B cell (primary cell): ENCODE measurements around the gene ARHGEF7. TPM values are rescaled to one million over a fixed set of nuclear protein-coding genes. Genes with fewer than 3 reads are reported as not detected.

Experiments used
- ATAC-seq: fragments of 200-7000 bp; cut with Tn5 transposase; one replicate; pipeline ENCODE4 v1.10.0; 2021; ENCODE audit warnings: low read depth, mild to moderate bottlenecking, moderate number of reproducible peaks, moderate library complexity
- CTCF ChIA-PET: fragments of 350-600 bp; sonication (Branson Sonifier 250); formaldehyde crosslinking; loops from one replicate; lab custom pipeline; 2021; ENCODE audit warnings: antibody characterized with exemption, inconsistent platforms; lab: Charles Lee
- POLR2A ChIA-PET: fragments of 350-600 bp; sonication (Branson Sonifier 250); formaldehyde crosslinking; loops from one replicate; lab custom pipeline; 2021; ENCODE audit warnings: antibody characterized with exemption; lab: Charles Lee
- DNase-seq: peaks from one replicate; pipeline ENCODE4 v3.0.0; 2013
- H2AFZ ChIP-seq: 2 replicates; pipeline ENCODE4 v1.6.1; 2012; ENCODE audit warnings: mild to moderate bottlenecking, low read depth, low read length; ENCODE audit not compliant: insufficient read depth, poor library complexity, severe bottlenecking
- H3K27ac ChIP-seq, 2 donors: 1 replicate in 1 of 2; 2 replicates in 1 of 2; pipeline ENCODE4 v1.5.1; 2012 to 2013; ENCODE audit warnings: low read length in 2 of 2, mild to moderate bottlenecking in 2 of 2, moderate library complexity in 1 of 2
- H3K27me3 ChIP-seq, 4 experiments: fragments of 200-600 bp in 1 of 4; sonication (generic) in 1 of 4; replicated peaks in 1 of 4; 1 replicate in 2 of 4; 2 replicates in 2 of 4; pipeline versions ENCODE4 v1.6.1 to v1.7.0; 2013 to 2016; ENCODE audit warnings: low read length in 3 of 4, mild to moderate bottlenecking in 2 of 4, mixed read lengths in 1 of 4, moderate library complexity in 1 of 4; ENCODE audit not compliant: insufficient read depth in 4 of 4, control insufficient read depth in 3 of 4; ENCODE audit errors: control extremely low read depth in 1 of 4
- H3K36me3 ChIP-seq, 2 experiments: replicated peaks in 1 of 2; 1 replicate in 1 of 2; 2 replicates in 1 of 2; pipeline versions ENCODE4 v1.6.1 to v1.7.1; 2013; ENCODE audit warnings: low read length in 1 of 2; ENCODE audit not compliant: insufficient read depth in 2 of 2, control insufficient read depth in 1 of 2; ENCODE audit errors: control extremely low read depth in 1 of 2, extremely low read depth in 1 of 2
- H3K4me1 ChIP-seq, 2 donors: fragments of 200-600 bp in 1 of 2; sonication (generic) in 1 of 2; 1 replicate in 1 of 2; 2 replicates in 1 of 2; pipeline versions ENCODE4 v1.5.1 to v1.6.1; 2013 to 2017; ENCODE audit warnings: low read length in 2 of 2; ENCODE audit not compliant: control insufficient read depth in 2 of 2, insufficient read depth in 2 of 2
- H3K4me2 ChIP-seq: replicated peaks from 2 replicates; pipeline ENCODE3; 2012; ENCODE audit warnings: mild to moderate bottlenecking, low read depth, low read length; ENCODE audit not compliant: poor library complexity, severe bottlenecking
- H3K4me3 ChIP-seq, 5 experiments: fragments of 200-600 bp in 1 of 5; sonication (generic) in 1 of 5; 1 replicate in 3 of 5; 2 replicates in 2 of 5; pipeline versions ENCODE4 v1.5.1 to v1.7.0; 2011 to 2016; ENCODE audit warnings: low read length in 4 of 5, mild to moderate bottlenecking in 4 of 5, low read depth in 2 of 5, control low read depth in 1 of 5, moderate library complexity in 1 of 5; ENCODE audit not compliant: insufficient read depth in 1 of 5; ENCODE audit errors: control extremely low read depth in 1 of 5, extremely low read depth in 1 of 5
- H3K79me2 ChIP-seq: fragments of 200-600 bp; sonication (generic); one replicate; pipeline ENCODE4 v1.6.0; 2016; ENCODE audit warnings: low read length; ENCODE audit not compliant: control insufficient read depth, insufficient read depth
- H3K9ac ChIP-seq: fragments of 200-600 bp; sonication (generic); 2 replicates; pipeline ENCODE4 v1.6.1; 2017; ENCODE audit warnings: mild to moderate bottlenecking, low read length, moderate library complexity
- H3K9me3 ChIP-seq, 3 donors: one replicate each; pipeline versions ENCODE4 v1.6.1 to v1.7.1; 2013; ENCODE audit warnings: low read length in 2 of 3; ENCODE audit not compliant: control insufficient read depth in 2 of 3, insufficient read depth in 1 of 3; ENCODE audit errors: control extremely low read depth in 1 of 3
- H4K20me1 ChIP-seq: 2 replicates; pipeline ENCODE4 v1.6.0; 2012; ENCODE audit warnings: mild to moderate bottlenecking, low read length; ENCODE audit not compliant: insufficient read depth, control insufficient read depth, poor library complexity, severe bottlenecking
- H3K27ac Mint-ChIP-seq: one replicate; pipeline ENCODE4 v1.8.0; 2021; ENCODE audit warnings: mixed read lengths
- H3K27me3 Mint-ChIP-seq: one replicate; pipeline ENCODE4 v1.8.0; 2021; ENCODE audit warnings: mixed read lengths
- H3K4me1 Mint-ChIP-seq: one replicate; pipeline ENCODE4 v1.8.0; 2021; ENCODE audit warnings: mixed read lengths
- H3K4me3 Mint-ChIP-seq: one replicate; pipeline ENCODE4 v1.8.0; 2021; ENCODE audit warnings: mixed read lengths
- H3K9me3 Mint-ChIP-seq: one replicate; pipeline ENCODE4 v1.8.0; 2022; ENCODE audit warnings: mixed read lengths; ENCODE audit not compliant: insufficient read depth
- CTCF ChIP-seq: fragments of 200-600 bp; IDR thresholded peaks from one replicate; pipeline ENCODE4 v1.8.0; 2022; ENCODE audit warnings: antibody characterized with exemption, mild to moderate bottlenecking
- EZH2 ChIP-seq: IDR thresholded peaks from 2 replicates; pipeline ENCODE4 v1.6.1; 2012; ENCODE audit warnings: borderline replicate concordance, low read depth, mild to moderate bottlenecking, moderate library complexity, low read length; ENCODE audit not compliant: insufficient read depth, poor library complexity, severe bottlenecking
- WGBS: methylation state at CpG from one replicate; pipeline ENCODE4 v1.1.5; 2013; ENCODE audit warnings: missing lambda C conversion rate; ENCODE audit not compliant: insufficient coverage; 5-methylcytosine and 5-hydroxymethylcytosine counted together
- intact Hi-C: fragments of 100-400 bp; cut with micrococcal nuclease; formaldehyde crosslinking; loops from one replicate; pipeline ENCODE4 v1.10.0; 2022
- polyA plus RNA-seq: library from polyadenylated mRNA; depleted of rRNA; stranded (reverse); fragments of >200 nt; gene quantifications from 2 replicates; pipeline ENCODE4 v1.2.3, GENCODE V29; 2012
- total RNA-seq, 2 donors: library from RNA; stranded (reverse); fragments of 120-200 nt in 1 of 2; gene quantifications; 1 replicate in 1 of 2; 2 replicates in 1 of 2; pipeline versions ENCODE4 v1.2.3 to v1.2.4, GENCODE V29; 2013 to 2022

Gene ARHGEF7
- total and polyA plus RNA-seq, 2 donors (not counting 1 experiment from before 2014, with no cell fraction given): 62.3 to 125 TPM

- Mint-ChIP-seq H3K27me3 (peaks cover 28% of the 10 kb centered on the region), H3K4me3 (no peak overlapping the region), H3K4me1 (no peaks in the 10 kb centered on the region), H3K27ac (no peak overlapping the region), H3K9me3 (no peaks in the 10 kb centered on the region)
- no peaks in the 10 kb centered on the region for H4K20me1 ChIP-seq
- no peak overlapping the region for H3K27ac ChIP-seq
- H3K4me1 ChIP-seq: no peaks in the 10 kb centered on the region
- H3K36me3 ChIP-seq: no peaks in the 10 kb centered on the region
- no peak for DNase-seq
- no peaks in the 10 kb centered on the region for H3K79me2 ChIP-seq
- no peak overlapping the region for H3K4me2 ChIP-seq
- intact Hi-C loops: no loop called here
- ATAC-seq: no peak
- TF ChIP-seq CTCF (no peak), EZH2 (no peak)
- WGBS: 92% methylated on average over 7 of the region's 7 CpGs
- ChIA-PET CTCF (interaction anchor here (0.8 kb wide), 1 partner anchor 12 kb away, joined by 3 read pairs; no protein-coding TSS in a partner anchor), POLR2A (no interaction called here)
- H3K4me3 ChIP-seq: no peak overlapping the region
- H3K27me3 ChIP-seq: peaks cover 0 to 21% (median 2%) of the 10 kb centered on the region in 4 experiments
- H2AFZ ChIP-seq: no peak overlapping the region
- H3K9me3 ChIP-seq: no peaks in the 10 kb centered on the region
- H3K9ac ChIP-seq: no peak overlapping the region
Measured at GRCh38 chr13:111145506-111145905, 30.4 kb downstream of the ARHGEF7 start.

DNA sequence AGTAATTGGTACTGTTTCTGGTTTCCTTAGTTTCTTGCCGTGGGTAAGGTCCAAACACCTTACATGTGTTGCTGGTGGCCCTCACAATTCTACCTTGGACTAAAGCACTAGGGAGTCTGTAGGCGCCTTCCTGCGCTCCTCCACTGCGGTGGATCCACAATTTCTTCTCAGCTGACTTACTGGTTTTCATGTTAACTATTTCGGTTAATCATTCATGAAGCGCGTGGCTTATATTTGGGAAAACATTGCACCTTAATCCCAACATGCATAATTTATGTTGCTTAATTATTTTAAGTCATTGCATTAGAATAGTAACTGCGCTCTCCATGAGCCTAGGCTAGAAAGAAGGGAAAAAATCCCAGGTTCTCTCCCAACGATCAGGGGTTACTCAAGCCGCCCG, 37.7 kb downstream of the ARHGEF7 start:
- Histone ChIP-seq H3K27me3 (peaks cover 0 to 5% (median 0%) of the 10 kb centered on the region in 4 experiments), H3K36me3 (peaks cover 0 to 3% of the 10 kb centered on the region in 2 experiments), H3K9ac (peak overlapping the region; percentile 75), H3K9me3 (no peaks in the 10 kb centered on the region), H2AFZ (peak overlapping the region; percentile 93), H3K27ac (peak overlapping the region; percentile 64 to 86), H3K4me3 (peak overlapping the region in 4 of 5 experiments; percentile 61 to 91 (median 76)), H3K4me2 (peak overlapping the region; percentile 87), H4K20me1 (peaks cover 21% of the 10 kb centered on the region), H3K4me1 (peaks cover 18 to 22% of the 10 kb centered on the region in 2 donors), H3K79me2 (peaks cover 37% of the 10 kb centered on the region)
- intact Hi-C loops: loop anchor here (1.0 to 10.0 kb wide), 6 partner anchors 31 to 1432 kb away; partner anchors contain the start of genes ANKRD10 and TUBGCP3
- 18% methylated on average over 5 of the region's 11 CpGs for WGBS
- Mint-ChIP-seq H3K27ac (peak overlapping the region; percentile 97), H3K4me3 (peak overlapping the region; percentile 96), H3K9me3 (no peaks in the 10 kb centered on the region), H3K27me3 (peaks cover 7% of the 10 kb centered on the region), H3K4me1 (peaks cover 30% of the 10 kb centered on the region)
- ATAC-seq: no peak
- ChIA-PET CTCF (interaction anchor here (2.1 kb wide), 1 partner anchor 85 kb away, joined by 7 read pairs; no protein-coding TSS in a partner anchor), POLR2A (no interaction called here)
- TF ChIP-seq CTCF (no peak), EZH2 (no peak)
- no peak for DNase-seq
